NCI-H446 treated with DMSO at 0.1 percent for 48 hours (cell line): ENCODE measurements around the gene SYT14.

Source experiments
- DNase-seq: peaks from one replicate; lab custom pipeline; 2025; lab: John Stamatoyannopoulos, UW

SYT14 gene

DNA sequence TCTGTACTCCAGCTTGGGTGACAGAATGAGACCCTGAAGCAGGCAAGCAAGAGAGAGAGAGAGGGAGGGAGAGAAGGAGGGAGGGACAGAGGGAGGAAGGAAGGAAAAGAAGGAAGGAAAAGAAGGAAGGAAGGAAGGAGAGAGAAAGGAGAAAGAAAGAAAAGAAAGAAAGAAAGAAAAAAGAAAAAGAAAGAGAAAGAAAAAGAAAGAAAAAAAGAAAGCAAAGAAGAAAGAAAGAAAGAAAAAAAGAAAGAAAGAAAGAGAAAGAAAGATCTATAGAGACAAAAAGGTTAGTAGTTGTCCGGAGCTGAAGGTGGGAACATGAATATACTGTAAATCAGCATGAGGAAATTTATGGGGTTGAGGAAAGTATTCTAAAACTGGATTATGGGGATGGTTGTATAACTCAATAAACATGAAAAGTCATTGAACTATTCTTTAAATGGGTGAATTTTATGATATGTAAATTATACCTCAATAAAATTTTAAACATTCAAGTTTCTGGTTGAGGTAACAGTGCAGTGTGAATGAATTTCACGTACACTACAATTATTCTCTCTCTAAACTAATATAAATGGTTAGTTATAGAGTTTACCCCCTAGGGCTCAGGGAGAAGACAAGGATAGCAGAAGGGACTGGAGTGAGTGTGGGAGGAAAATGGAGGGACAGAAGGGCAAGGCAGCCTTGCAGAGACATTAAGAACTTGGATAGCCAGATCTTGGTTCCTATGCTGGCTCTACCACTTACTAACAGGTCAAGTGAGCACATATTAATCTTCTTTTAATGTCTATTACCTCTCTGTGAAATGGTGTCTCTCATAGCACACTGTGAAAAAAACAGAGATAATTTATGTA lies 269.8 kb downstream of the SYT14 start:
- DNase-seq, result no peak

- DNase-seq, result no peak
These were observed 275.3 kb downstream of the SYT14 start for GRCh38 chr1:210213335-210213734.

DNA sequence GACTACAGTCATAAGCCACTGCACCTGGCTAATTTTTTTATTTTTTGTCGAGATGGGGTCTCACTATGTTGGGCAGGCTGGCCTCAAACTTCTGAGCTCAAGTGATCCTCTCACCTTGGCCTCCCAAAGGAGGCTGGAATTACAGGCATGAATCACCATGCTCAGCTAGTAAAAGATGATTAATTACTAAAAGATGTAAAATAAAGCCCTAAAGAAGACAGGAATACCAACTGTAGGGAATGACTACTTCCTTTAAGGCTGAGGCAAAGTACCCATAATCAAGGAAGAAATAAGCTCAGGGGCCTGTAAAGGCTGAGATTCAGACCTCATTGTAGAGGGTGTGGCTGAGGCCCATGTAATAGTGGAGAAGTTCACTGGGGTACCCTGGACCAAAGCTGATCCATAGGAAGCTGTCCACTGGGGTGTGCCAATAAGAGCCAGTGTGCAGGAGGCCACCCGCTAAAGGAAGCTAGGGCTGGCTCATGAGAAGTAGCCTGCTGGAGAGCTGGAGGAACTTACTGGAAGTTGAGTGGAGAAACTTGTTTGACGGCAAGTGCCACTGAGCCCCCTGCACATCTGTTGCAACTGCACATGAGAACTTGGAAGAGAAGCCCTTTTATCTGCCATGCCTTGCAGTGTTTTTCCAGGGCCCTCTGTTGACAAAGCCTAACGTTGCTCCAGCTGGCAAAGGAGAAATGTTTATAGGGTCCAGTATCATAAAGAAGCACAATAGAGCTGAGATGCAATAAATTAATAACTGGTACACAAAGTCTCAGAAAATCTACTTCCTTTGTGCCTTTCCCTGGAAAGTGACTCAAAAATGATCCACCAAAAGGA lies 276.8 kb downstream of the SYT14 start:
- DNase-seq, result no peak

DNA sequence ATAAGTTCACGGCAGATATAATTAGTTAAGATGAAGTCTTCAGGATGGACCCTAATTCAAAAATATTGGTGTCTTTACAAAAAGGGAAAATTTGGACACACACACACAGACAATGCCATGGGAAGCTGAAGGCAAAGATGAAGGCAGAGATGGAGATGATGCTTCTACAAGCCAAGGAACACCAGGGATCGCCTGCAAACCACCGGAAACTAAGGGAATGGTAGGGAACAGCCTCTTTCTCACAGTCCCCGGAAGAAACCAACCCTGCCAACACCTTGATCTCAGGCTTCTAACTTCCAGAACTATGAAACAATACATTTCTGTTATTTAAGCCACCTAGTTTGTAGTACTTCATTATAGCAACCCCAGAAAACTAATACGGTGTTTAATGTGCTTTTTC lies 279.5 kb downstream of the SYT14 start:
- DNase-seq, result no peak

GRCh38 chr1:210218047-210218446 lies 280.0 kb downstream of the SYT14 start:
- no peak for DNase-seq
